HG03558 (cell line): ENCODE results near the gene MS4A10.

ENCODE experiments used
- ATAC-seq: cut with Tn5 transposase; IDR thresholded peaks from one replicate; pipeline ENCODE4 v1.9.1; 2021; ENCODE audit warnings: moderate number of reproducible peaks; ENCODE audit not compliant: unreplicated experiment; ENCODE audit errors: extremely low read depth

The MS4A10 gene

GRCh38 chr11:60764879-60765278, 20.3 kb upstream of the MS4A10 start:
- ATAC-seq = peak; percentile 35

- no peak for ATAC-seq
These were observed 19.8 kb upstream of the MS4A10 start for GRCh38 chr11:60765355-60765754.

GRCh38 chr11:60766547-60766946, 18.6 kb upstream of the MS4A10 start:
- ATAC-seq = no peak

GRCh38 chr11:60767388-60767811, 17.7 kb upstream of the MS4A10 start:
- ATAC-seq = no peak

- ATAC-seq = no peak
These were observed 16.9 kb upstream of the MS4A10 start for GRCh38 chr11:60768202-60768601.

GRCh38 chr11:60769273-60769672, 15.9 kb upstream of the MS4A10 start:
- no peak for ATAC-seq

GRCh38 chr11:60769811-60770210, 15.3 kb upstream of the MS4A10 start:
- ATAC-seq = no peak

GRCh38 chr11:60771146-60771545, 14.0 kb upstream of the MS4A10 start:
- no peak for ATAC-seq

GRCh38 chr11:60771879-60772525, 13.1 kb upstream of the MS4A10 start:
- no peak for ATAC-seq

- no peak for ATAC-seq
These were observed 12.5 kb upstream of the MS4A10 start for GRCh38 chr11:60772666-60773065.

- no peak for ATAC-seq
These were observed 10.4 kb upstream of the MS4A10 start for GRCh38 chr11:60774726-60775125.

- peak; percentile 69 for ATAC-seq
These were observed 9.6 kb upstream of the MS4A10 start for GRCh38 chr11:60775420-60775961.

GRCh38 chr11:60776167-60776566, 9.0 kb upstream of the MS4A10 start:
- ATAC-seq = no peak

- ATAC-seq = no peak
These were observed 8.0 kb upstream of the MS4A10 start for GRCh38 chr11:60777106-60777505.

GRCh38 chr11:60777572-60777971, 7.6 kb upstream of the MS4A10 start:
- ATAC-seq = no peak

- ATAC-seq = no peak
These were observed 5.1 kb upstream of the MS4A10 start for GRCh38 chr11:60780065-60780464.

GRCh38 chr11:60780774-60781173, 4.4 kb upstream of the MS4A10 start:
- no peak for ATAC-seq

- ATAC-seq = no peak
These were observed 3.7 kb upstream of the MS4A10 start for GRCh38 chr11:60781286-60781980.

- no peak for ATAC-seq
These were observed 3.2 kb upstream of the MS4A10 start for GRCh38 chr11:60781981-60782316.

GRCh38 chr11:60782393-60783140, 2.6 kb upstream of the MS4A10 start:
- no peak for ATAC-seq

GRCh38 chr11:60783141-60783484, 2.0 kb upstream of the MS4A10 start:
- ATAC-seq = no peak
